HCT116 (cell line): ENCODE data around the gene SNRNP200. TPM values are rescaled to one million over a fixed set of nuclear protein-coding genes. Genes with fewer than 3 reads are reported as not detected.

Experiments
- ATAC-seq: fragments of 200-7000 bp; cut with Tn5 transposase; 2 replicates; pipeline ENCODE4 v1.9.1; 2020; ENCODE audit warnings: mild to moderate bottlenecking, moderate library complexity
- BruUV-seq: library from RNA; stranded (reverse); fragments of 400-500 nt; replicated peaks from 2 replicates; lab custom pipeline; 2021; lab: Mats Ljungman, UMichigan
- CTCF ChIA-PET: fragments of 300-600 bp; sonication (Branson Sonifier 250); formaldehyde crosslinking; loops from one replicate; lab custom pipeline; 2021; ENCODE audit warnings: antibody characterized with exemption; lab: Charles Lee
- POLR2A ChIA-PET: fragments of 300-600, 350-600 bp; sonication (Branson Sonifier 250); formaldehyde crosslinking; loops from one replicate; lab custom pipeline; 2021; ENCODE audit warnings: antibody characterized with exemption; lab: Charles Lee
- RAD21 ChIA-PET, 2 experiments: fragments of 300-600 bp; sonication (Branson Sonifier 250); formaldehyde crosslinking; loops; one replicate each; lab custom pipeline; 2023; ENCODE audit warnings: low total read pairs in 2 of 2; ENCODE audit not compliant: uncharacterized antibody in 2 of 2, unreplicated experiment in 2 of 2, low non-redundant PET in 1 of 2; lab: Charles Lee
- DNase-seq: peaks from one replicate; pipeline ENCODE4 v3.0.0-alpha.2; 2010; ENCODE audit warnings: low read depth, low spot score
- H2AFZ ChIP-seq: fragments of 200-600 bp; shearing (Covaris generic), sonication (generic); 2 replicates; pipeline ENCODE4 v1.6.1; 2017; ENCODE audit warnings: low read depth, mixed run types, mixed read lengths, antibody characterized with exemption, low read length; ENCODE audit not compliant: poor library complexity, severe bottlenecking
- H3K27ac ChIP-seq: 2 replicates; pipeline ENCODE4 v1.5.1; 2012; ENCODE audit warnings: low read depth, low read length
- H3K27me3 ChIP-seq: fragments of 200-600 bp; sonication (generic); 2 replicates; pipeline ENCODE4 v1.6.1; 2016; ENCODE audit warnings: mixed run types, low read length, mixed read lengths; ENCODE audit not compliant: insufficient read depth
- H3K36me3 ChIP-seq, 2 experiments: fragments of 200-500 bp in 1 of 2; fragments of 200-600 bp in 1 of 2; sonication (Bioruptor generic) in 1 of 2; sonication (generic) in 1 of 2; 2 replicates each; pipeline versions ENCODE4 v1.5.1 to v1.6.1; 2014 to 2016; ENCODE audit warnings: low read length in 2 of 2, inconsistent platforms in 1 of 2, mixed read lengths in 1 of 2, mixed run types in 1 of 2; ENCODE audit not compliant: insufficient read depth in 2 of 2, control insufficient read depth in 1 of 2
- H3K4me1 ChIP-seq, 2 experiments: fragments of 200-600 bp in 1 of 2; sonication (generic) in 1 of 2; 2 replicates each; pipeline versions ENCODE4 v1.5.1 to v1.6.1; 2012 to 2017; ENCODE audit warnings: low read length in 2 of 2, inconsistent platforms in 1 of 2, mild to moderate bottlenecking in 1 of 2, mixed read lengths in 1 of 2, mixed run types in 1 of 2, moderate library complexity in 1 of 2; ENCODE audit not compliant: insufficient read depth in 2 of 2, control insufficient read depth in 1 of 2
- H3K4me2 ChIP-seq: fragments of 200-600 bp; sonication (generic); 2 replicates; pipeline ENCODE4 v1.6.1; 2017; ENCODE audit warnings: mixed run types, low read length, mixed read lengths
- H3K4me3 ChIP-seq, 2 experiments: fragments of 200-600 bp in 1 of 2; sonication (generic) in 1 of 2; replicated peaks in 1 of 2; 2 replicates each; pipeline ENCODE4 v1.5.1; 2011 to 2016; ENCODE audit warnings: low read length in 2 of 2, control low read depth in 1 of 2, low read depth in 1 of 2, mild to moderate bottlenecking in 1 of 2, mixed read lengths in 1 of 2, mixed run types in 1 of 2
- H3K79me2 ChIP-seq: fragments of 200-600 bp; sonication (generic); 2 replicates; pipeline ENCODE4 v1.6.1; 2017; ENCODE audit warnings: mild to moderate bottlenecking, mixed run types, low read length, moderate library complexity, mixed read lengths; ENCODE audit not compliant: insufficient read depth
- H3K9ac ChIP-seq: fragments of 200-600 bp; sonication (generic); 2 replicates; pipeline ENCODE4 v1.6.1; 2016; ENCODE audit warnings: low read length, mixed read lengths
- H3K9me2 ChIP-seq: fragments of 200-600 bp; sonication (generic), shearing (Covaris generic); 2 replicates; pipeline ENCODE4 v1.6.1; 2017; ENCODE audit warnings: mixed run types, mild to moderate bottlenecking, moderate library complexity; ENCODE audit not compliant: insufficient read depth
- H3K9me3 ChIP-seq, 2 experiments: fragments of 200-500 bp in 1 of 2; fragments of 200-600 bp in 1 of 2; sonication (Bioruptor generic) in 1 of 2; sonication (generic) in 1 of 2; 2 replicates each; pipeline ENCODE4 v1.6.1; 2014 to 2017; ENCODE audit warnings: low read length in 2 of 2, mixed read lengths in 2 of 2, inconsistent platforms in 1 of 2, low read depth in 1 of 2, mild to moderate bottlenecking in 1 of 2, mixed run types in 1 of 2, moderate library complexity in 1 of 2; ENCODE audit not compliant: control insufficient read depth in 1 of 2, insufficient read depth in 1 of 2
- H4K20me1 ChIP-seq: fragments of 200-600 bp; sonication (generic), shearing (Covaris generic); 2 replicates; pipeline ENCODE4 v1.6.1; 2017; ENCODE audit warnings: mixed run types, mild to moderate bottlenecking, moderate library complexity; ENCODE audit not compliant: insufficient read depth
- CBX3 ChIP-seq: IDR thresholded peaks from 2 replicates; pipeline ENCODE4 v1.6.1; 2012; ENCODE audit warnings: low read depth
- CEBPB ChIP-seq: IDR thresholded peaks from 2 replicates; pipeline ENCODE4 v1.6.1; 2012; ENCODE audit warnings: low read depth
- ELF1 ChIP-seq: IDR thresholded peaks from 2 replicates; pipeline ENCODE4 v1.6.1; 2012; ENCODE audit warnings: low read depth, borderline replicate concordance
- EZH2 ChIP-seq: fragments of 200-600 bp; sonication (generic); IDR thresholded peaks from 2 replicates; pipeline ENCODE4 v1.6.1; 2017; ENCODE audit warnings: antibody characterized with exemption, mixed run types
- EZH2phosphoT487 ChIP-seq: fragments of 200-600 bp; IDR thresholded peaks from 2 replicates; pipeline ENCODE4 v1.6.1; 2018; ENCODE audit warnings: antibody characterized with exemption, borderline replicate concordance
- FOSL1 ChIP-seq: IDR thresholded peaks from 2 replicates; pipeline ENCODE4 v1.6.1; 2012; ENCODE audit warnings: low read depth
- JUND ChIP-seq: IDR thresholded peaks from 2 replicates; pipeline ENCODE4 v1.6.1; 2012
- MAX ChIP-seq: IDR thresholded peaks from 2 replicates; pipeline ENCODE4 v1.6.1; 2012
- POLR2A ChIP-seq: IDR thresholded peaks from 2 replicates; pipeline ENCODE4 v1.7.0; 2011; ENCODE audit warnings: borderline replicate concordance; ENCODE audit not compliant: insufficient read depth, insufficient read length; ENCODE audit errors: extremely low read depth
- POLR2AphosphoS5 ChIP-seq: IDR thresholded peaks from 2 replicates; pipeline ENCODE4 v1.6.1; 2011; ENCODE audit warnings: mild to moderate bottlenecking, low read depth, low read length, moderate library complexity
- RAD21 ChIP-seq: IDR thresholded peaks from 2 replicates; pipeline ENCODE4 v1.6.1; 2012; ENCODE audit warnings: low read depth, mild to moderate bottlenecking
- SIN3A ChIP-seq: IDR thresholded peaks from 2 replicates; pipeline ENCODE4 v1.6.1; 2012; ENCODE audit warnings: low read depth
- SP1 ChIP-seq: IDR thresholded peaks from 2 replicates; pipeline ENCODE4 v1.6.1; 2012; ENCODE audit warnings: low read depth
- SRF ChIP-seq: IDR thresholded peaks from 2 replicates; pipeline ENCODE4 v1.6.1; 2012; ENCODE audit warnings: low read depth
- TCF7L2 ChIP-seq: IDR thresholded peaks from 2 replicates; pipeline ENCODE4 v1.7.0; 2011; ENCODE audit warnings: borderline replicate concordance, inconsistent platforms; ENCODE audit not compliant: insufficient read depth, insufficient read length; ENCODE audit errors: extremely low read depth
- YY1 ChIP-seq: IDR thresholded peaks from 2 replicates; pipeline ENCODE4 v1.6.1; 2011; ENCODE audit warnings: low read length, low read depth, moderate library complexity, mild to moderate bottlenecking; ENCODE audit not compliant: insufficient replicate concordance; ENCODE audit errors: extremely low read depth
- ZFX ChIP-seq: fragments of 450-650 bp; IDR thresholded peaks from 2 replicates; pipeline ENCODE4 v1.6.1; 2017
- ZNF274 ChIP-seq: fragments of 200-500 bp; sonication (Bioruptor generic); IDR thresholded peaks from 2 replicates; pipeline ENCODE4 v1.6.1; 2014; ENCODE audit warnings: mild to moderate bottlenecking, low read depth, low read length, inconsistent platforms
- intact Hi-C: fragments of 100-400 bp; cut with micrococcal nuclease; formaldehyde crosslinking; loops from 2 replicates; pipeline ENCODE4 v1.10.0; 2022
- total RNA-seq: library from RNA; stranded (reverse); gene quantifications from one replicate; pipeline ENCODE4 v1.2.1, GENCODE V29; 2021; ENCODE audit not compliant: unreplicated experiment
- TF ChIP-seq, protein P1 (sequence below): IDR thresholded peaks from 2 replicates; pipeline ENCODE4 v1.6.1; 2012; ENCODE audit warnings: low read depth

Gene SNRNP200
- total RNA-seq, 1 experiment from 2014 or later = 202 TPM

DNA sequence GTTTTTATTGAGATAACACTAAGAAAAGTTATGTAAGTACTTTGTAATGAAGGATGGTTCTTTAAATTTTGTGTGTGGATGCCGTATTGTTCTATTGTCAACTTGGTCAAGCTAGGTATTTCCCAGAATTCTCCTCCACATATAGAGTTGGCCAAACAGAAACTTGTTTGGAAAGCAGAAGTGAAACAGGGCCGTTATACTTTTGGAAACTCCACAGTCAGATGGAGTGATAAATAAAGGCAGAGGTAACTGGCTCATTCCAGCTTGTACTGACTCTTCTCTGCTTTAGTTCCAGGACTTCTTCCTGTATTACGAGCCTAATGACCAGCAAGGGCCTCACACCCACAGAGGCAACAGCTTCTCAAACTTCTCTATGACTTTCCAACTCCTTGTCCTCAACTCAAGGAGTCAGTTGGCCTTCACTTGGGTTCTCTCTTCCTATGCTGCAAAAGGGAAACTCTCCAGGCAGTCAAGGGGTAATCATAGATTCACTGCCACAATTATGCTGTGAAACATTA, 80.3 kb downstream of the SNRNP200 start:
- TF ChIP-seq POLR2AphosphoS5 (no peak), RAD21 (no peak), ELF1 (no peak), EZH2 (no peak), EZH2phosphoT487 (no peak), SIN3A (no peak), CBX3 (no peak), SRF (no peak), ZFX (no peak), ZNF274 (no peak), YY1 (no peak), SP1 (no peak), POLR2A (no peak), MAX (no peak), CEBPB (no peak), TCF7L2 (no peak), FOSL1 (no peak), JUND (no peak)
- TF ChIP-seq, protein P1, sequence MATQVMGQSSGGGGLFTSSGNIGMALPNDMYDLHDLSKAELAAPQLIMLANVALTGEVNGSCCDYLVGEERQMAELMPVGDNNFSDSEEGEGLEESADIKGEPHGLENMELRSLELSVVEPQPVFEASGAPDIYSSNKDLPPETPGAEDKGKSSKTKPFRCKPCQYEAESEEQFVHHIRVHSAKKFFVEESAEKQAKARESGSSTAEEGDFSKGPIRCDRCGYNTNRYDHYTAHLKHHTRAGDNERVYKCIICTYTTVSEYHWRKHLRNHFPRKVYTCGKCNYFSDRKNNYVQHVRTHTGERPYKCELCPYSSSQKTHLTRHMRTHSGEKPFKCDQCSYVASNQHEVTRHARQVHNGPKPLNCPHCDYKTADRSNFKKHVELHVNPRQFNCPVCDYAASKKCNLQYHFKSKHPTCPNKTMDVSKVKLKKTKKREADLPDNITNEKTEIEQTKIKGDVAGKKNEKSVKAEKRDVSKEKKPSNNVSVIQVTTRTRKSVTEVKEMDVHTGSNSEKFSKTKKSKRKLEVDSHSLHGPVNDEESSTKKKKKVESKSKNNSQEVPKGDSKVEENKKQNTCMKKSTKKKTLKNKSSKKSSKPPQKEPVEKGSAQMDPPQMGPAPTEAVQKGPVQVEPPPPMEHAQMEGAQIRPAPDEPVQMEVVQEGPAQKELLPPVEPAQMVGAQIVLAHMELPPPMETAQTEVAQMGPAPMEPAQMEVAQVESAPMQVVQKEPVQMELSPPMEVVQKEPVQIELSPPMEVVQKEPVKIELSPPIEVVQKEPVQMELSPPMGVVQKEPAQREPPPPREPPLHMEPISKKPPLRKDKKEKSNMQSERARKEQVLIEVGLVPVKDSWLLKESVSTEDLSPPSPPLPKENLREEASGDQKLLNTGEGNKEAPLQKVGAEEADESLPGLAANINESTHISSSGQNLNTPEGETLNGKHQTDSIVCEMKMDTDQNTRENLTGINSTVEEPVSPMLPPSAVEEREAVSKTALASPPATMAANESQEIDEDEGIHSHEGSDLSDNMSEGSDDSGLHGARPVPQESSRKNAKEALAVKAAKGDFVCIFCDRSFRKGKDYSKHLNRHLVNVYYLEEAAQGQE = no peak
- POLR2A ChIA-PET = no interaction called here
- Histone ChIP-seq H3K36me3 (no peaks in the 10 kb centered on the region), H3K27me3 (no peaks in the 10 kb centered on the region), H4K20me1 (no peaks in the 10 kb centered on the region), H3K4me2 (no peak overlapping the region), H2AFZ (no peak overlapping the region), H3K9me3 (no peaks in the 10 kb centered on the region), H3K79me2 (no peaks in the 10 kb centered on the region), H3K27ac (no peak overlapping the region), H3K9ac (no peak overlapping the region), H3K9me2 (no peaks in the 10 kb centered on the region), H3K4me3 (no peak overlapping the region), H3K4me1 (no peaks in the 10 kb centered on the region)
- DNase-seq (no peak), ATAC-seq (no peak)
- no TSS peak for BruUV-seq
- intact Hi-C loops = no loop called here
- RAD21 ChIA-PET = no interaction called here
- CTCF ChIA-PET = no interaction called here

Other genes starting within 250 kb of the SNRNP200 start
- gene ADRA2B, start 189.0 kb downstream of the SNRNP200 start, total RNA-seq = 0.47 TPM
- gene ASTL, start 167.0 kb downstream of the SNRNP200 start, total RNA-seq = 0.34 TPM
- gene DUSP2, start 160.1 kb downstream of the SNRNP200 start, total RNA-seq = 24.5 TPM
- 160 TPM for gene STARD7, start 96.7 kb downstream of the SNRNP200 start, total RNA-seq
- gene TMEM127, start 39.5 kb downstream of the SNRNP200 start, total RNA-seq = 25.3 TPM
- gene CIAO1, start 39.3 kb downstream of the SNRNP200 start, total RNA-seq = 76.8 TPM
- gene ITPRIPL1, start 19.8 kb upstream of the SNRNP200 start, total RNA-seq = 12.4 TPM
- 64.1 TPM for gene NCAPH, start 30.2 kb upstream of the SNRNP200 start, total RNA-seq
- gene NEURL3, start 199.8 kb upstream of the SNRNP200 start, total RNA-seq = not detected
- gene ARID5A, start 231.2 kb upstream of the SNRNP200 start, total RNA-seq = 8.2 TPM